ENCODE results near the gene PTPN23. TPM values are rescaled to one million over a fixed set of nuclear protein-coding genes. Genes with fewer than 3 reads are reported as not detected.

PTPN23 gene, protein sequence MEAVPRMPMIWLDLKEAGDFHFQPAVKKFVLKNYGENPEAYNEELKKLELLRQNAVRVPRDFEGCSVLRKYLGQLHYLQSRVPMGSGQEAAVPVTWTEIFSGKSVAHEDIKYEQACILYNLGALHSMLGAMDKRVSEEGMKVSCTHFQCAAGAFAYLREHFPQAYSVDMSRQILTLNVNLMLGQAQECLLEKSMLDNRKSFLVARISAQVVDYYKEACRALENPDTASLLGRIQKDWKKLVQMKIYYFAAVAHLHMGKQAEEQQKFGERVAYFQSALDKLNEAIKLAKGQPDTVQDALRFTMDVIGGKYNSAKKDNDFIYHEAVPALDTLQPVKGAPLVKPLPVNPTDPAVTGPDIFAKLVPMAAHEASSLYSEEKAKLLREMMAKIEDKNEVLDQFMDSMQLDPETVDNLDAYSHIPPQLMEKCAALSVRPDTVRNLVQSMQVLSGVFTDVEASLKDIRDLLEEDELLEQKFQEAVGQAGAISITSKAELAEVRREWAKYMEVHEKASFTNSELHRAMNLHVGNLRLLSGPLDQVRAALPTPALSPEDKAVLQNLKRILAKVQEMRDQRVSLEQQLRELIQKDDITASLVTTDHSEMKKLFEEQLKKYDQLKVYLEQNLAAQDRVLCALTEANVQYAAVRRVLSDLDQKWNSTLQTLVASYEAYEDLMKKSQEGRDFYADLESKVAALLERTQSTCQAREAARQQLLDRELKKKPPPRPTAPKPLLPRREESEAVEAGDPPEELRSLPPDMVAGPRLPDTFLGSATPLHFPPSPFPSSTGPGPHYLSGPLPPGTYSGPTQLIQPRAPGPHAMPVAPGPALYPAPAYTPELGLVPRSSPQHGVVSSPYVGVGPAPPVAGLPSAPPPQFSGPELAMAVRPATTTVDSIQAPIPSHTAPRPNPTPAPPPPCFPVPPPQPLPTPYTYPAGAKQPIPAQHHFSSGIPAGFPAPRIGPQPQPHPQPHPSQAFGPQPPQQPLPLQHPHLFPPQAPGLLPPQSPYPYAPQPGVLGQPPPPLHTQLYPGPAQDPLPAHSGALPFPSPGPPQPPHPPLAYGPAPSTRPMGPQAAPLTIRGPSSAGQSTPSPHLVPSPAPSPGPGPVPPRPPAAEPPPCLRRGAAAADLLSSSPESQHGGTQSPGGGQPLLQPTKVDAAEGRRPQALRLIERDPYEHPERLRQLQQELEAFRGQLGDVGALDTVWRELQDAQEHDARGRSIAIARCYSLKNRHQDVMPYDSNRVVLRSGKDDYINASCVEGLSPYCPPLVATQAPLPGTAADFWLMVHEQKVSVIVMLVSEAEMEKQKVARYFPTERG (N-terminal part only)
- 68.7 and 71.4 TPM in 2 replicates for total RNA-seq
- long read RNA-seq, partial matches to known transcripts: 2 of 2 reads
- long read RNA-seq, other reads (novel, unspliced or antisense): 0 of 2 reads

DNA sequence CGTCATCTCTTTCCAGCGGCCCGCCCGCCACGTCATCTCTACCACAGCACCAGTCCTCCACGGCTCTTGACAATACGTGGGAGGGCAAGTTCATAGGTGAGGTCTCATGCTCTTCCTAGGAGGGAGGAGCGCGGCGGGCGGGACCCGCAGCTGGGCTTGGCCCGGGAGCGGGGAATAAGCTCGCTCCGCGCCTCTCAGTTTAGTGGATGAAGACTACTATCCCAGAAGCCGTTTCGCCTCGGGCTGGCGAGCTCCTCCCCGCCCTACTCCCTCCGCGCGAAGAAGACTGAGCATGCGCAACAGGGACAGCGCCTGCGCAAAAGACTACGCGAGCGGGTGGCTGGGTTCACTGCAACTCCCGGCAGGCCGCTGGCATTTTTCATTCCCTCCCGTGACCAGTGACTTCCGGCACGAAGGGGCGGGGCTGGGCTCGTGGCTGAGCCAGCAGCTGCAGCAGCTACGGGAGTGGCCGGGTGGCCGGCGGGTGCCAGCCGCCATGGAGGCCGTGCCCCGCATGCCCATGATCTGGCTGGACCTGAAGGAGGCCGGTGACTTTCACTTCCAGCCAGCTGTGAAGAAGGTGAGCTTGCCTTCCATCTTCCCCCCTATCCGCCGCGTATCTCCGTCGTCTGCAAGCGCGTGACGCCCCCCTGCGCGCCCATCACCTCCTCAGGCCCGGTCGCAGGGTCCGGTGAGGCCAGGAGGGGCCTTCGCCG is at the start of gene PTPN23:
Gene PTPN23, plus strand, starts transcription at position 421 of the 716 bp plus-strand sequence. Its CDS starts 76 bp downstream, at position 497.
- TF ChIP-seq, protein P1, sequence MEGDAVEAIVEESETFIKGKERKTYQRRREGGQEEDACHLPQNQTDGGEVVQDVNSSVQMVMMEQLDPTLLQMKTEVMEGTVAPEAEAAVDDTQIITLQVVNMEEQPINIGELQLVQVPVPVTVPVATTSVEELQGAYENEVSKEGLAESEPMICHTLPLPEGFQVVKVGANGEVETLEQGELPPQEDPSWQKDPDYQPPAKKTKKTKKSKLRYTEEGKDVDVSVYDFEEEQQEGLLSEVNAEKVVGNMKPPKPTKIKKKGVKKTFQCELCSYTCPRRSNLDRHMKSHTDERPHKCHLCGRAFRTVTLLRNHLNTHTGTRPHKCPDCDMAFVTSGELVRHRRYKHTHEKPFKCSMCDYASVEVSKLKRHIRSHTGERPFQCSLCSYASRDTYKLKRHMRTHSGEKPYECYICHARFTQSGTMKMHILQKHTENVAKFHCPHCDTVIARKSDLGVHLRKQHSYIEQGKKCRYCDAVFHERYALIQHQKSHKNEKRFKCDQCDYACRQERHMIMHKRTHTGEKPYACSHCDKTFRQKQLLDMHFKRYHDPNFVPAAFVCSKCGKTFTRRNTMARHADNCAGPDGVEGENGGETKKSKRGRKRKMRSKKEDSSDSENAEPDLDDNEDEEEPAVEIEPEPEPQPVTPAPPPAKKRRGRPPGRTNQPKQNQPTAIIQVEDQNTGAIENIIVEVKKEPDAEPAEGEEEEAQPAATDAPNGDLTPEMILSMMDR (IDR thresholded peaks at IDR 0.05; ENCODE audit: unreplicated experiment): no peak
- H3K9me3 Mint-ChIP-seq (ENCODE audit: low read depth): no peaks in the 10 kb centered on the region
- peak within 1 kb of the TSS; percentile 97 for H3K4me3 Mint-ChIP-seq (ENCODE audit: low read depth)
- peak within 1 kb of the TSS; percentile 100 for H3K27ac Mint-ChIP-seq
- peaks cover 6% of the 10 kb centered on the region for H3K36me3 Mint-ChIP-seq (ENCODE audit: insufficient read depth)
- DNase-seq (ENCODE audit: low spot score, unreplicated experiment): peak; percentile 99
- peaks cover 35% of the 10 kb centered on the region for H3K4me1 Mint-ChIP-seq (ENCODE audit: low read depth)
- H3K27me3 Mint-ChIP-seq: no peaks in the 10 kb centered on the region

DNA sequence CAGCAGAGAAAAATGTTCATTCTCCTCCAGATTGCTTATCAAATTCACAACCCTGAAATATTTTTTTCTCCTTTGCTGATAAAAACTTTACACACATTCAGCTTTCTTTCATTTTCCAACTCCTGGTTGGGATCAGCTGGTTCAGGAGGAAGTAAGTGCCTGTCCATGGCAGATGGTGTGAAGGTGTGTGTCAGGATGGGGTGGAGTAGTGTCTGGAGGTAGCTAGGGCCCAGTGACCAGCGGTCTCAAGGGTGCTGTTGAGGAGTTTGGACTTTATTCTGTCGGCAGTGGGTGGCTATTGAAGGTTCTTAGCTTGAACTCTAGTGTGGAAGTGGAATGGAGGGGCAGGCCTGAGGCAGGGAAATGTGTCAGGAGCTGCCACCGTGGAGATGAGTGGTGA is 46.9 kb upstream of the PTPN23 start:
- TF ChIP-seq, protein P1 (IDR thresholded peaks at IDR 0.05; ENCODE audit: unreplicated experiment): no peak
- Mint-ChIP-seq H3K4me3 (ENCODE audit: low read depth) (no peak overlapping the region), H3K9me3 (ENCODE audit: low read depth) (no peaks in the 10 kb centered on the region), H3K27me3 (no peaks in the 10 kb centered on the region), H3K4me1 (ENCODE audit: low read depth) (no peaks in the 10 kb centered on the region), H3K36me3 (ENCODE audit: insufficient read depth) (peaks cover 21% of the 10 kb centered on the region), H3K27ac (no peak overlapping the region)
- DNase-seq (ENCODE audit: low spot score, unreplicated experiment): no peak

DNA sequence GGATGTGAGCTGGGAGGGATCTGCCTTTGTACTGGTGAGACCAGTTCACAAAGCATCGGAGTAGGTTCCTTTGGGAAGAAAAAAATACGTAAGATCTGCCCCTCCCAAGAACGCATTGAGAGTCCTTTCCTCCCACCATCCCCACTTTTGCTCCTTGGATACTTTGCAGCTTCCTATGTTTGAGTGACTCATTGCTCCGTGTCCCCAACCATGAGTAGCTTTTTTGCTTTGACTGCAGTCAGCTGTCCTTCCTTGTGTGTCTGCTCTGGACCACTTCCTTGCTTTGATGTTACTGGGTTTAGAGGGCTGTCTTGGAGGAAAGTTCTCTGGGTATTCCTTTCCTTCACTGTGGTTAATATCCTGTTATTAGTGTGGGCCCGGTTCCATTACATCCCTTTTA is 43.2 kb upstream of the PTPN23 start:
- no peaks in the 10 kb centered on the region for H3K27me3 Mint-ChIP-seq
- DNase-seq (ENCODE audit: low spot score, unreplicated experiment): no peak
- peaks cover 14% of the 10 kb centered on the region for H3K36me3 Mint-ChIP-seq (ENCODE audit: insufficient read depth)
- H3K4me1 Mint-ChIP-seq (ENCODE audit: low read depth): no peaks in the 10 kb centered on the region
- no peaks in the 10 kb centered on the region for H3K9me3 Mint-ChIP-seq (ENCODE audit: low read depth)
- H3K4me3 Mint-ChIP-seq (ENCODE audit: low read depth): no peak overlapping the region
- TF ChIP-seq, protein P1 (IDR thresholded peaks at IDR 0.05; ENCODE audit: unreplicated experiment): no peak
- H3K27ac Mint-ChIP-seq: no peak overlapping the region

DNA sequence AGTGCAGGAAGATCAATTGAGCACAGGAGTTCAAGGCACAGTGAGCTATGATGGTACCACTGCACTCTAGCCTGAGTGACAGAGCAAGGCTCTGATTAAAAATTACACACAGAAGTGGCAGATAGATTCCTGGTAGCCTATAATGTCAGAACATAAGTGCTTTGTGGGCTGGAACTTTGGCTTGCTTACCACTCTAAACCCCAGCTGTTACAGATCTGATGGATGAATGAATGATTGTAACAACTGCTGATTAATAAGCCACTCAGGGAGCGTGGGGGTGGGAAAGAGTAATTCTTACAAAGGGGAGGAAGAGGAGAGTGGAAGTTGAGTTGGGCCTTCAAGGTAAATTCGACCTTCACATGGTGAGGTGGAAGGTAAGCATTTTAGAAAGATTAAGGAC is 40.9 kb upstream of the PTPN23 start:
- TF ChIP-seq, protein P1 (IDR thresholded peaks at IDR 0.05; ENCODE audit: unreplicated experiment): no peak
- Mint-ChIP-seq H3K27me3 (no peaks in the 10 kb centered on the region), H3K9me3 (ENCODE audit: low read depth) (no peaks in the 10 kb centered on the region), H3K27ac (no peak overlapping the region), H3K4me3 (ENCODE audit: low read depth) (no peak overlapping the region), H3K36me3 (ENCODE audit: insufficient read depth) (peaks cover 10% of the 10 kb centered on the region), H3K4me1 (ENCODE audit: low read depth) (no peaks in the 10 kb centered on the region)
- no peak for DNase-seq (ENCODE audit: low spot score, unreplicated experiment)

All from progenitor cell of endocrine pancreas (in vitro differentiated cells).